Skin of body (tissue), 2 donors: ENCODE measurements around the gene UBXN1. TPM values are rescaled to one million over a fixed set of nuclear protein-coding genes. Genes with fewer than 3 reads are reported as not detected.
"Not testable (repeated sequence)": the region's sequence is repeated elsewhere in the genome, so short reads cannot be mapped to it uniquely, and the experiment has no call there.

Experiments
- DNase-seq: peaks from one replicate; lab custom pipeline; 2025; lab: John Stamatoyannopoulos, UW
- total RNA-seq: library from RNA; depleted of rRNA; stranded (reverse); fragments of >200 nt; gene quantifications from one replicate; pipeline ENCODE4 v1.2.3, GENCODE V29; 2014

Gene UBXN1
- total RNA-seq, 1 donor from 2014 or later = 57.2 TPM

- DNase-seq = no peak
These were observed 5.7 kb downstream of the UBXN1 start for GRCh38 chr11:62673196-62673525.

DNA sequence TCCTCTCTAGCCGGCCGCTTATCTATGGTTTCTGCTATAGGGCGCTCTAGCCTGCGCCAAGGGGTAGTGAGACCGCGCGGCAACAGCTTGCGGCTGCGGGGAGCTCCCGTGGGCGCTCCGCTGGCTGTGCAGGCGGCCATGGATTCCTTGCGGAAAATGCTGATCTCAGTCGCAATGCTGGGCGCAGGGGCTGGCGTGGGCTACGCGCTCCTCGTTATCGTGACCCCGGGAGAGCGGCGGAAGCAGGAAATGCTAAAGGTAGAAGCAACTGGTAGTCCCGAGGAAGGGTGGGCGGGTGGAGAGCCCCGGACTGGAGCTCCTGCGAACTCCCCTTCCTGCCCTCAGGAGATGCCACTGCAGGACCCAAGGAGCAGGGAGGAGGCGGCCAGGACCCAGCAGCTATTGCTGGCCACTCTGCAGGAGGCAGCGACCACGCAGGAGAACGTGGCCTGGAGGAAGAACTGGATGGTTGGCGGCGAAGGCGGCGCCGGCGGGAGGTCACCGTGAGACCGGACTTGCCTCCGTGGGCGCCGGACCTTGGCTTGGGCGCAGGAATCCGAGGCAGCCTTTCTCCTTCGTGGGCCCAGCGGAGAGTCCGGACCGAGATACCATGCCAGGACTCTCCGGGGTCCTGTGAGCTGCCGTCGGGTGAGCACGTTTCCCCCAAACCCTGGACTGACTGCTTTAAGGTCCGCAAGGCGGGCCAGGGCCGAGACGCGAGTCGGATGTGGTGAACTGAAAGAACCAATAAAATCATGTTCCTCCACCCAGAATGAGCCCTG lies 7.1 kb downstream of the UBXN1 start, which contains the start of the genes LBHD1 and UQCC3:
TSS of gene LBHD1 (minus strand) at position 660 of the 782 bp plus-strand sequence. CDS start 2,236 bp downstream, outside the sequence.
TSS of gene UQCC3 (plus strand) at position 66 of the 782 bp plus-strand sequence. CDS start at position 139, 73 bp downstream.
- DNase-seq = peak; percentile 58

- DNase-seq = no peak
These were observed 7.7 kb downstream of the UBXN1 start for GRCh38 chr11:62671236-62671607.

- DNase-seq = no peak
These were observed 9.3 kb downstream of the UBXN1 start for GRCh38 chr11:62669420-62670161.

DNA sequence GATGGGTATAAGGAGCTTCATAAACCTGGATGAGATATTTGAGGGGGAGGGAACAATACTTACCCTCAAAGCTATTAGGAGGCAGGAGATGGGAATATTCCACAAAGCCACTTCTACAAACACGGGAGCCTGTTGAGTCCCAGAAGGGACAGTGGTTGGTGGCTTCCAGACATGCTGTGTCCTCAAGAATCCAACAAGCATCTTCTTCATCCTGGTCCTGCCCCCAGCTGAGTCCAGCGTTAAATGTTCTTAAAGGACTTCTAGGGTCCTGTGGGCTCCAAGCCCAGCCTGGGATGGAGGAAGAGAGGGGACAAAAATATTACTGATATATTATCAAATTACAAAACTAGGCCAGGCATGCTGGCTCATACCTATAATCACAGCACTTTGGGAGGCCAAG lies 11.4 kb downstream of the UBXN1 start:
- no peak for DNase-seq

- DNase-seq = no peak
These were observed 12.5 kb downstream of the UBXN1 start for GRCh38 chr11:62666259-62666926.

- DNase-seq = no peak
These were observed 13.1 kb downstream of the UBXN1 start for GRCh38 chr11:62665599-62666258.

- DNase-seq = peak; percentile 94
These were observed 13.7 kb downstream of the UBXN1 start, which contains the start of the genes C11orf98 and CSKMT for GRCh38 chr11:62665075-62665598. Gene C11orf98, minus strand, starts transcription at chr11:62665210. Its CDS starts 41 bp downstream, at chr11:62665169. Gene CSKMT, plus strand, starts transcription at chr11:62665312. Its CDS starts 568 bp downstream, at chr11:62665880.

- DNase-seq = no peak
These were observed 14.3 kb downstream of the UBXN1 start for GRCh38 chr11:62664405-62665074.

GRCh38 chr11:62656796-62657429 lies 22.0 kb downstream of the UBXN1 start:
- DNase-seq = no peak

DNA sequence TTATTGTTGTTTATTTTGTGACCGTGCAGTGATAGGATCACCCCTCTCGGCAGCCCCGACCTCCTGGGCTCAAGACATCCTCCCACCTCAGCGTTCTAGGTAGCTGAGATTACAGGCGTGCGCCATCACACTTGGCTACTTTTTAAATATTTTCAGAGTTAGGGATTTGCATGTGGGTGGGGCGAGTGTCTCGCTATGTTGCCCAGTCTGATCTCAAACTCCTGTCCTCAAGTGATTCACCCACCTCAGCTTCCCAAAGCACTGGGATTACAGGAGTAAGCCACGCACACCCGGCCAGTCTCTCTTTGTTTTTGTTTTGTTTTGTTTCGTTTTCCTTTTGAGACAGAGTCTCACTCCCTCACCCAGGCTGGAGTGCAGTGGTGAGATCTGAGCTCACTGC lies 24.6 kb downstream of the UBXN1 start:
- DNase-seq = no peak

DNA sequence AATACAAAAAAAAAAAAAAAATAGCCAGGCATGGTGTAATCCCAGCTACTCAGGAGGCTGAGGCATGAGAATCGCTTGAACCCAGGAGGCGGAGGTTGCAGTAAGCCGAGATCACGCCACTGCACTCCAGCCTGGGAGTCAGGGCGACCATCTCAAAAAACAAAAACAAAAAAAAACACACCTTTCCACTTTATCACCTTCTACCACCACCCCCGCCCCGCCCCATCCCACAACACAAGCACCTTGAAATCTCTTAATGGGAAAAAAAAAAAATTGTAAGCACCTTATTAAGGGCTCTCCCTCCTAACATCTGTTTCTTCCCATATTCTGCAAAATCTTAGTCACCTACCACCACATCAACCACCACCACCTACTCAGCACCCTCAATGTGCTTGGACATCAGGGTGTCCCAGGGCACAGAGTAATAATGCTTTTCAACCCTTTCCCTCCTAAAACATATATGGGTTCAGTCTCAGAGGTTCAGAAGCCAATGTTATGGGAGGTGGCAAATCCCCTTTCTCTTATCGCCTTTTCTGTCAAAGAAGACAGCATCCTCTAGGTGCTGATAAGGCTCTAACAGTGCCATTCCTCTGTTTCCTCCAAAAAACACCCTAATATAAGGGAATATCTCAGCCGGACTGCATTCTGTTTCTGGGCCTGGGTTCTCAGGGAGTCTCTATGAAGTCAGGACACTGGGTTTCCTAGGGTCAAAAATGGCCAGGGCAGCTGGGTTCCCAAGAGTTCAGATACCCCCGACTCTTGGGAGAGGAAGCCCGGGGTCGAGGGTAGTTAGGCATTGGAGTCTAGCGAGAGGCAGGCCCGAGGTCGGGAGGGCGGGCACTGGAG lies 26.5 kb downstream of the UBXN1 start:
- DNase-seq = no peak

GRCh38 chr11:62650283-62650682 lies 28.6 kb downstream of the UBXN1 start:
- not testable (repeated sequence) for DNase-seq

- no peak for DNase-seq
These were observed 29.4 kb downstream of the UBXN1 start for GRCh38 chr11:62649486-62649885.

DNA sequence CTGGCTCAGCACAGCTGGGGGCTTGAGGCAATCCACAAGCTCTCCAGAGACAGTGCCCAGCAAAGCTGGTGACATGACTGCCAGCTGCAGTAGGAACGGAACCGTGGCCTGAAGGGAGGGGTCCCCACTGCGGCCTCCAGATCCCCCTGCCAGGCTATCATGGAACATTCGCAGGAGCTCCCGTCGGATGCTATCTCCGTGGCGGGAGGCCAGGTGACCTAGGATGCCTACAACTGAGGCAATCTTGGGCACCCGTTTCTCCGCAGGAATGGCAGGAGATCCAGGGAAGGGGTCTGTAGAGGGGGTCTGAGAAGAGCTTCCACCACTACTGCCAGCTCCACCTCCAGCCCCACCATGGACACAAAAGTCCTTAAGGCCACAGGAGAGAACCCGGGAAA lies 29.9 kb downstream of the UBXN1 start:
- DNase-seq = no peak

- no peak for DNase-seq
These were observed 30.5 kb downstream of the UBXN1 start for GRCh38 chr11:62648185-62648966.

DNA sequence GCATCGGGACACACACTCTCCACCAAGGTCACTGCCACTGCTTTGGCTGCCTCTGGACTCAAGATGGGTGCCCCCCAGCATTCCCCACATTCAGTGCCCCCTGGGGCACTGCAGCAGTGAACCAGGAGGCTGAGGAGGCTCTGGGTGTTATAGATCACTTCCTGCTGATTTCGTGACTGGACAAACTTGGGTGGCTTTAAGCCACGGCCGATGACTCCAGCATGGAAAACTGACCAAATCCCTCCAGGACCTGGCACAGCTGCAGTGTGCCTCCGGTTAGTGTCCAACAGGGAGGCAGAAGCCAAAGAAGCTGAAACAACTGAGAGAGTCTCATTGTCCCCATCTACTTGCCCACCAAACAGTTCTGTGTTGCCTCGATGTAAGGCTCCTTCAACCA lies 31.3 kb downstream of the UBXN1 start:
- no peak for DNase-seq
